Cerebellar nuclear complex (tissue), 1 donor: ENCODE measurements around the gene COTL1.

ENCODE experiments used
- DNase-seq, 2 experiments: peaks; one replicate each; lab custom pipeline; 2025; lab: John Stamatoyannopoulos, UW

The COTL1 gene

GRCh38 chr16:84614073-84614459 lies 3.8 kb downstream of the COTL1 start:
- DNase-seq: no peak

GRCh38 chr16:84613408-84614072 lies 4.3 kb downstream of the COTL1 start:
- DNase-seq: no peak

- no peak for DNase-seq
These were observed 5.2 kb downstream of the COTL1 start for GRCh38 chr16:84612686-84613085.

- no peak for DNase-seq
These were observed 6.8 kb downstream of the COTL1 start for GRCh38 chr16:84611041-84611440.

DNA sequence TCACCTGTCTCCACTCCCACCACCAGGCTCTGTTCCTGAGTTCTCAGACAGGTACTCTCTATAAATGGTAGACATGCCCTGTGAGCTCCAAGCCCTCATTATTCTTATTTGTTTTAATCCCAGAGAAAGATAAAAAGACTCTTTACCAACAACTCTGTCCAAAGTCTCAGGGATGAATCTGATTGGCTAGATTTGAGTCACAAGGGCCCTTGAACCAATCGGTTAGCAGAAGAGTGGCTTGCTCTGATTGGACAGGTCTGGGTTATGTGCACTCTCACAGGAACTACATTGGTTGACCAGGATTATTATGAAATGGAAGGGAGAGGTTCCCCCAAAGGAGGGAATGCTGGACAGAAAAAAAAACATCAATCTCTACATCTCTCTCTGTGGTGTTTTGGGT lies 7.5 kb downstream of the COTL1 start:
- DNase-seq: no peak

- no peak for DNase-seq
These were observed 8.2 kb downstream of the COTL1 start for GRCh38 chr16:84609563-84610177.

DNA sequence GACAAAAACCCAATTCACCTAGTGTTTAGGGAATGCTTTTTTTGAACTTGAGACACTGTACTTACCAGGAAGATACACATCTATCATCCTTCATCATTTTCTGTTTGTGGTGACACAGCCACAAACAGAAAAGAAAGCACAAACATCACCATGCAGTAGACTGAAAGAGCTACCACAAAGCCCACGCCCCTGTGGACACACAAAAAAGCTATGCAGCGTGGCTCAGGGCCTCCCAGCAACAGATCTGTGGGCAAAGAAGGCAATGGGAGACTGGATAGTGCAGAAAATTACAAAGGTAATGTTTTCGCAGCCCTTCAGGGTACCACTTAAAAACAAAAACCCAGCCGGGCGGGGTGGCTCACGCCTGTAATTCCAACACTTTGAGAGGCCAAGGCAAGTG lies 9.6 kb downstream of the COTL1 start:
- no peak for DNase-seq

DNA sequence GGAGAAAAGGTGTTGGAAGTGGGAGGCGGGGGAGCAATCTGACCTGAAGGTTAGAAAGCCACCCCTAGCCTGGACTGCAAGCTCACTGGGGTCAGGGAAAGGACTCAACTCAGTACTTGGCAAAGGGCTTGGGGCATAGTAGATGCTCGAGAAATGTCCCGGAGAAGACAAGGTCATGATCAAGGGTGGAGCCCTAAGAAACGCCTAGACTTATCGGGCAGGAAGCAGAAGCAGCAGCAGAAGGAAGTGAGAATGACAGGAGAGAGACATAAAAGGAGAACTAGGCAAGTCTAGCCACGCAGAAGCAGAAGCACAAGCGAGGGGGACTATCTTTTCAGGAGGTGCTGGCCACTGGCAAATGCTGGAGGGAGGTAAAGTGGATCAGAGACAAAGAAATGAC lies 10.2 kb downstream of the COTL1 start:
- DNase-seq: no peak

GRCh38 chr16:84607061-84607460 lies 10.8 kb downstream of the COTL1 start:
- DNase-seq: no peak

GRCh38 chr16:84606081-84606875 lies 11.6 kb downstream of the COTL1 start:
- DNase-seq: no peak

- DNase-seq: no peak
These were observed 12.5 kb downstream of the COTL1 start for GRCh38 chr16:84605339-84605848.

- DNase-seq: no peak
These were observed 13.3 kb downstream of the COTL1 start for GRCh38 chr16:84604477-84605013.

DNA sequence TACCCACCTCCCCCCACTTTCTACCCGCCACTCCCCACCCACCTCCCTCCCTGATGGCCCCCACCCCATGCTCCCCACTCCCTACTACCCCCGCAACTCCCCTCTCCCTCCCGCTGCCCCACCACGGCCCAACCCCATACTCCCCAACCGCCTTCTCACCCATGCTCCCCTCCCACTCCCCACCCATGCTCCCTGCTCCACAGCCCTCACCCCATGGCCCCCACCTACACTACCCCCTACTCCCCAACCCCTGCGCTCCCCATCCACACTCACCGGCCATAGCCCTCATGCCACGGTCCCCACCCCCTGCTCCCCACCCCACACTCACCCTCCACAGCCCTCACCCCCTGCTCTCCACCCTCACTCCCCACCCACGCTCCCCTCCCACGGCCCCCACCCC lies 13.9 kb downstream of the COTL1 start:
- no peak for DNase-seq

- no peak for DNase-seq
These were observed 14.6 kb downstream of the COTL1 start for GRCh38 chr16:84603140-84603816.

DNA sequence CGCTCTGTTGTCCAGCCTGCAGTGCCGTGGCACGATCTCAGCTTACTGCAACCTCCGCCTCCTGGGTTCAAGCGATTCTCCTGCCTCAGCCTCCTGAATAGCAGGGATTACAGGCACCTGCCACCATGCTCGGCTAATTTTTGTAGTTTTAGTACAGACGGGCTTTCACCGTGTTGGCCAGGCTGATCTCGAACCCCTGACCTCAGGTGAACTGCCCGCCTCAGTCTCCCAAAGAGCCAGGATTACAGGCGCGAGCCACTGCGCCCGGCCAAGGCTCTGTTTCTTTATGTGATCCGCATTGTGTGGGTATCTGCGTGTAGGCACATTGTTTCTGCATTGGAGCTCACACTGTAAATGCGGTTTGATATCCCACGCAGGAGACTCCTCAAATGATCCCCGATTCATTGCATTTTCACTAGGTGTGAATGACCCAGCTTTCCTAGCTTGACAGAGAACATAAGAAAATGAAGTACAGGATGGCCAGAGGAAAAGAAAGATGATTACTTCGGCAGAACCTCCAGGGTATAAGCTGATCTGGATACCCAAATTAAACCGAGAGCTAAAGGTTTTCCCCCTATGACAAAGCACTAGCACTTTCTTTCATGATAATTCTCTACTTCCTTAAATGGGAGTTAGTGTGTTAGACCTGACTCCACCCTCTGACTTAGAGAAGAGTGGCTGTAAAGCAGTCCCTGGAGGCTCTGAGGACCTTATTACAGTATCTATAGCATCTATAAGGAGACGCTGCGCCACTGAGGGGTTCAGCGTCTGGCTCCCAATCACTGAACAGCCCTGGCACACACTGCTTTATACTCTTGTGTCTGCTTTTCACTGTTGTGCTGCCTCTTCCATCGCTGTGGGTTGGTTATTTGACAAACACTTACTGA lies 17.3 kb downstream of the COTL1 start:
- DNase-seq: no peak

- no peak for DNase-seq
These were observed 18.2 kb downstream of the COTL1 start for GRCh38 chr16:84599521-84600202.

- no peak for DNase-seq
These were observed 19.5 kb downstream of the COTL1 start for GRCh38 chr16:84598360-84598759.

GRCh38 chr16:84597931-84598351 lies 19.9 kb downstream of the COTL1 start:
- no peak for DNase-seq

DNA sequence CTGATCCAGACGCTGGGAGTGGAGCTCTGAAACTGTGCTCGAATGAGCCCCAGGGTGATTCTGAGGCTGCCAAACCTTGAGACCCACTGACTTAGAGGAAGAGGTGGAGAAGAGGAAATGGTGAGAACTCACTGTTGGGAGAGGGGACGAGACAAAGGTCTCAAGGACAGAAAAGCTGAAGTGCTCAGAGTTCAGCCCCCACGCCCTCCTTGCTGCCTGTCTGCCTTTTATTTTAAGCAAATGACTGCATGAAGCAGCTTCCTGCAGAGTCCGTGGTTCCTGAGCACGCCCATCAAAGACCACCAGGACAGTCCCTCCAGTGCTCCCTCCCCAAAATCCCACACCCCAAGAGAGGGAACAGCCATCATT lies 20.4 kb downstream of the COTL1 start:
- no peak for DNase-seq

GRCh38 chr16:84596801-84597527 lies 20.9 kb downstream of the COTL1 start:
- no peak for DNase-seq
